Measurements from ENCODE around the gene CD79B. TPM values are rescaled to one million over a fixed set of nuclear protein-coding genes. Genes with fewer than 3 reads are reported as not detected.

The CD79B gene
- total RNA-seq, 2 experiments from 2014 or later, result 479 to 751 TPM

GRCh38 chr17:63932721-63933120 lies 590 bp upstream of the CD79B start:
- Histone ChIP-seq H3K4me2 (ENCODE audit: low read length) (peak overlapping the region; percentile 95), H3K27ac (ENCODE audit: low read depth, low read length, poor library complexity, severe bottlenecking) (peak overlapping the region; percentile 99), H3K79me2 (ENCODE audit: insufficient read depth, low read depth, low read length) (peaks cover 50% of the 10 kb centered on the region), H3K9me3 (ENCODE audit: low read length) (no peaks in the 10 kb centered on the region), H2AFZ (ENCODE audit: low read length) (no peak overlapping the region), H3K4me3 (ENCODE audit: low read depth, low read length, poor library complexity, severe bottlenecking) (peak overlapping the region; percentile 98), H3K4me1 (ENCODE audit: insufficient read depth, low read length, poor library complexity, severe bottlenecking) (peaks cover 73% of the 10 kb centered on the region), H3K36me3 (ENCODE audit: insufficient read depth, low read length) (peaks cover 44% of the 10 kb centered on the region), H3K9me2 (ENCODE audit: insufficient read depth, low read length) (no peaks in the 10 kb centered on the region), H4K20me1 (ENCODE audit: insufficient read depth, low read length) (peaks cover 17% of the 10 kb centered on the region)
- CTCF ChIA-PET (ENCODE audit: unreplicated experiment), result interaction anchor here (3.3 kb wide), 1 partner anchor 14 kb away, joined by 21 read pairs; no protein-coding TSS in a partner anchor
- TSS peak; percentile 90 for BruUV-seq (replicated peaks)
- peak; percentile 58; the same call in 1 of the 2 replicates for TF ChIP-seq CTCF (conservative IDR thresholded peaks at IDR 0.05; ENCODE audit: low read length)
- TF ChIP-seq EZH2phosphoT487 (IDR thresholded peaks at IDR 0.05; ENCODE audit: borderline replicate concordance, low read depth, low read length), result no peak
- peak; percentile 56 for DNase-seq (ENCODE audit: low spot score)
- intact Hi-C loops (cut with micrococcal nuclease; ENCODE audit: unreplicated experiment), result loop anchor here (1.0 to 5.0 kb wide), 3 partner anchors 14 to 235 kb away; partner anchors contain the start of gene ICAM2
- POLR2A ChIA-PET, result interaction anchor here (1.0 to 2.4 kb wide), 6 partner anchors 10 to 573 kb away, joined by 4 to 19 read pairs (median 8); partner anchors contain the start of genes DDX5 and ICAM2

- no TSS peak for BruUV-seq (replicated peaks)
- intact Hi-C loops (cut with micrococcal nuclease; ENCODE audit: unreplicated experiment), result loop anchor here (5.0 kb wide), 2 partner anchors 91 to 234 kb away; partner anchors contain the start of gene ICAM2
- Histone ChIP-seq H3K4me3 (ENCODE audit: low read depth, low read length, poor library complexity, severe bottlenecking) (peak overlapping the region; percentile 98), H3K4me2 (ENCODE audit: low read length) (peak overlapping the region; percentile 95), H3K4me1 (ENCODE audit: insufficient read depth, low read length, poor library complexity, severe bottlenecking) (peaks cover 73% of the 10 kb centered on the region), H2AFZ (ENCODE audit: low read length) (no peak overlapping the region), H3K9me2 (ENCODE audit: insufficient read depth, low read length) (no peaks in the 10 kb centered on the region), H3K36me3 (ENCODE audit: insufficient read depth, low read length) (peaks cover 55% of the 10 kb centered on the region), H3K27ac (ENCODE audit: low read depth, low read length, poor library complexity, severe bottlenecking) (peak overlapping the region; percentile 99), H4K20me1 (ENCODE audit: insufficient read depth, low read length) (peaks cover 17% of the 10 kb centered on the region), H3K9me3 (ENCODE audit: low read length) (no peaks in the 10 kb centered on the region), H3K79me2 (ENCODE audit: insufficient read depth, low read depth, low read length) (peaks cover 50% of the 10 kb centered on the region)
- no peak for TF ChIP-seq CTCF (conservative IDR thresholded peaks at IDR 0.05; ENCODE audit: low read length)
- no peak for TF ChIP-seq EZH2phosphoT487 (IDR thresholded peaks at IDR 0.05; ENCODE audit: borderline replicate concordance, low read depth, low read length)
- CTCF ChIA-PET (ENCODE audit: unreplicated experiment), result interaction anchor here (0.6 to 3.3 kb wide), 2 partner anchors 12 to 15 kb away, joined by 3 to 21 read pairs; partner anchors contain the start of gene GH1
- DNase-seq (ENCODE audit: low spot score), result peak; percentile 83
- POLR2A ChIA-PET, result interaction anchor here (0.6 to 2.0 kb wide), 5 partner anchors 9 to 143 kb away, joined by 4 to 12 read pairs (median 4); no protein-coding TSS in a partner anchor
These were observed 1.1 kb downstream of the CD79B start for GRCh38 chr17:63930951-63931575.

All from OCI-LY7 (cell line).